ENCODE data around the gene TTPAL. TPM values are rescaled to one million over a fixed set of nuclear protein-coding genes. Genes with fewer than 3 reads are reported as not detected.
A peak's percentile ranks its signal among the peaks of the same experiment; 100 is the strongest.

The TTPAL gene
- total RNA-seq, 1 experiment from 2014 or later = 20.4 TPM

DNA sequence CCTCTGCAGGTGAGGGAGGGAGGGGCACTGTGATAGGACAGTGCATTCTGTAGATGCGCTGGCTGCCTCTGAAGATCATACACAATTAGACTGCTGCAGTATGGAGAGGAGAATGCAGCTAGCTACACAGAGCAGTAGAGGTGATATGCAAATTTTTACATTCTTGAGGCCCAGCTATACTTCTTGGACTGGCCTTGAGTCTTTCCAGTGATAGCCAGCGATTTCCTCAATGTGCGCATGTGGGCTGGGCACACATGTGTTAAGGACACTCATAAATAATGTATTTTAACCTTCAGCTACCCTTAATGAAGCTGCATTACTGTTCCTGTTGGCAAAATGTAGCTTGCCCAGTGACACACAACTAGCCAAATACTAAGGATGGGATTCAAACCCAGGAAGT lies 19.0 kb downstream of the TTPAL start (continued):
- TF ChIP-seq EZH2phosphoT487 (IDR thresholded peaks at IDR 0.05; ENCODE audit: borderline replicate concordance) = no peak

GRCh38 chr20:44495257-44495656 lies 19.6 kb downstream of the TTPAL start:
- Histone ChIP-seq H3K36me3 (ENCODE audit: control insufficient read depth in 1 of 2, insufficient read depth in 2 of 2, low read length in 2 of 2) (peaks cover 1 to 17% of the 10 kb centered on the region in 2 experiments; a peak in 2 of 4 replicates), H3K9ac (ENCODE audit: low read length) (peak overlapping the region; percentile 29), H3K4me2 (ENCODE audit: low read length) (peak overlapping the region; percentile 36), H3K9me3 (ENCODE audit: control insufficient read depth in 1 of 2, insufficient read depth in 1 of 2, low read depth in 1 of 2, low read length in 2 of 2) (no peaks in the 10 kb centered on the region), H3K79me2 (ENCODE audit: insufficient read depth, low read length) (no peaks in the 10 kb centered on the region), H3K4me3 (replicated peaks in 1 of 2; ENCODE audit: low read depth in 1 of 2, low read length in 2 of 2) (no peak overlapping the region), H3K4me1 (ENCODE audit: control insufficient read depth in 1 of 2, insufficient read depth in 2 of 2, low read length in 2 of 2) (peaks cover 0 to 39% of the 10 kb centered on the region in 2 experiments; a peak in 3 of 4 replicates), H2AFZ (ENCODE audit: low read depth, low read length, poor library complexity, severe bottlenecking) (no peak overlapping the region), H4K20me1 (ENCODE audit: insufficient read depth) (no peaks in the 10 kb centered on the region), H3K27me3 (ENCODE audit: insufficient read depth, low read length) (no peaks in the 10 kb centered on the region), H3K27ac (ENCODE audit: low read depth, low read length) (no peak overlapping the region; the same call in 1 of the 2 replicates), H3K9me2 (ENCODE audit: insufficient read depth) (no peaks in the 10 kb centered on the region)
- ChIA-PET CTCF (no interaction called here), POLR2A (no interaction called here), RAD21 (ENCODE audit: low non-redundant PET in 1 of 2, low total read pairs in 2 of 2, uncharacterized antibody in 2 of 2, unreplicated experiment in 2 of 2) (no interaction called here)
- TF ChIP-seq, protein P1, sequence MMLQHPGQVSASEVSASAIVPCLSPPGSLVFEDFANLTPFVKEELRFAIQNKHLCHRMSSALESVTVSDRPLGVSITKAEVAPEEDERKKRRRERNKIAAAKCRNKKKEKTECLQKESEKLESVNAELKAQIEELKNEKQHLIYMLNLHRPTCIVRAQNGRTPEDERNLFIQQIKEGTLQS (IDR thresholded peaks at IDR 0.05) = peak; percentile 78
- TF ChIP-seq CEBPB (IDR thresholded peaks at IDR 0.05; ENCODE audit: low read depth) (peak; percentile 82), CBX3 (IDR thresholded peaks at IDR 0.05; ENCODE audit: low read depth) (no peak), EGR1 (IDR thresholded peaks at IDR 0.05; ENCODE audit: low read depth) (no peak), FOSL1 (IDR thresholded peaks at IDR 0.05; ENCODE audit: low read depth) (no peak)
- TF ChIP-seq, protein P2, sequence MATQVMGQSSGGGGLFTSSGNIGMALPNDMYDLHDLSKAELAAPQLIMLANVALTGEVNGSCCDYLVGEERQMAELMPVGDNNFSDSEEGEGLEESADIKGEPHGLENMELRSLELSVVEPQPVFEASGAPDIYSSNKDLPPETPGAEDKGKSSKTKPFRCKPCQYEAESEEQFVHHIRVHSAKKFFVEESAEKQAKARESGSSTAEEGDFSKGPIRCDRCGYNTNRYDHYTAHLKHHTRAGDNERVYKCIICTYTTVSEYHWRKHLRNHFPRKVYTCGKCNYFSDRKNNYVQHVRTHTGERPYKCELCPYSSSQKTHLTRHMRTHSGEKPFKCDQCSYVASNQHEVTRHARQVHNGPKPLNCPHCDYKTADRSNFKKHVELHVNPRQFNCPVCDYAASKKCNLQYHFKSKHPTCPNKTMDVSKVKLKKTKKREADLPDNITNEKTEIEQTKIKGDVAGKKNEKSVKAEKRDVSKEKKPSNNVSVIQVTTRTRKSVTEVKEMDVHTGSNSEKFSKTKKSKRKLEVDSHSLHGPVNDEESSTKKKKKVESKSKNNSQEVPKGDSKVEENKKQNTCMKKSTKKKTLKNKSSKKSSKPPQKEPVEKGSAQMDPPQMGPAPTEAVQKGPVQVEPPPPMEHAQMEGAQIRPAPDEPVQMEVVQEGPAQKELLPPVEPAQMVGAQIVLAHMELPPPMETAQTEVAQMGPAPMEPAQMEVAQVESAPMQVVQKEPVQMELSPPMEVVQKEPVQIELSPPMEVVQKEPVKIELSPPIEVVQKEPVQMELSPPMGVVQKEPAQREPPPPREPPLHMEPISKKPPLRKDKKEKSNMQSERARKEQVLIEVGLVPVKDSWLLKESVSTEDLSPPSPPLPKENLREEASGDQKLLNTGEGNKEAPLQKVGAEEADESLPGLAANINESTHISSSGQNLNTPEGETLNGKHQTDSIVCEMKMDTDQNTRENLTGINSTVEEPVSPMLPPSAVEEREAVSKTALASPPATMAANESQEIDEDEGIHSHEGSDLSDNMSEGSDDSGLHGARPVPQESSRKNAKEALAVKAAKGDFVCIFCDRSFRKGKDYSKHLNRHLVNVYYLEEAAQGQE (IDR thresholded peaks at IDR 0.05; ENCODE audit: low read depth) = no peak
- BruUV-seq (replicated peaks) = no TSS peak
- DNase-seq (ENCODE audit: low read depth, low spot score) = no peak
- intact Hi-C loops (cut with micrococcal nuclease) = no loop called here
- ATAC-seq = peak; percentile 22; the same call in 1 of the 2 replicates

Data from HCT116 (cell line).